HEK293T (cell line): Measurements from ENCODE around the gene OR7G1.
"Not testable (repeated sequence)": the region's sequence is repeated elsewhere in the genome, so short reads cannot be mapped to it uniquely, and the experiment has no call there.

ENCODE experiments used
- CTCF ChIA-PET: fragments of 350-600 bp; formaldehyde crosslinking; extraction: SDS; loops from one replicate; lab custom pipeline; 2021; ENCODE audit warnings: antibody characterized with exemption, inconsistent platforms; lab: Yijun Ruan, JAX
- POLR2A ChIA-PET: fragments of 350-600 bp; formaldehyde crosslinking; extraction: SDS; loops from one replicate; lab custom pipeline; 2020; ENCODE audit warnings: antibody characterized with exemption, inconsistent platforms; lab: Yijun Ruan, JAX
- DNase-seq: peaks from one replicate; pipeline ENCODE4 v3.0.0; 2012; ENCODE audit warnings: mixed read lengths; ENCODE audit errors: extremely low spot score
- ARNT ChIP-seq: fragments of 450-650 bp; IDR thresholded peaks from 2 replicates; pipeline ENCODE4 v1.6.1; 2017; ENCODE audit warnings: mild to moderate bottlenecking
- CTBP1 ChIP-seq: fragments of 450-650 bp; IDR thresholded peaks from 2 replicates; pipeline ENCODE4 v1.6.1; 2016; ENCODE audit warnings: borderline replicate concordance
- ELF4 ChIP-seq: fragments of 450-650 bp; IDR thresholded peaks from 2 replicates; pipeline ENCODE4 v1.6.1; 2017; ENCODE audit warnings: antibody characterized with exemption
- FOXA1 ChIP-seq: fragments of 450-650 bp; IDR thresholded peaks from 2 replicates; pipeline ENCODE4 v1.6.1; 2016; ENCODE audit warnings: mild to moderate bottlenecking
- FOXK2 ChIP-seq: fragments of 450-650 bp; IDR thresholded peaks from 2 replicates; pipeline ENCODE4 v1.6.1; 2016; ENCODE audit warnings: mild to moderate bottlenecking
- FOXM1 ChIP-seq: fragments of 450-650 bp; IDR thresholded peaks from 2 replicates; pipeline ENCODE4 v1.6.1; 2017; ENCODE audit warnings: mild to moderate bottlenecking, borderline replicate concordance
- HDGF ChIP-seq: fragments of 450-650 bp; IDR thresholded peaks from 2 replicates; pipeline ENCODE4 v1.6.1; 2017; ENCODE audit warnings: antibody characterized with exemption, borderline replicate concordance
- L3MBTL2 ChIP-seq: fragments of 450-650 bp; conservative IDR thresholded peaks from 2 replicates; pipeline ENCODE4 v1.6.1; 2016; ENCODE audit warnings: mild to moderate bottlenecking
- LEF1 ChIP-seq: fragments of 450-650 bp; IDR thresholded peaks from 2 replicates; pipeline ENCODE4 v1.6.1; 2017; ENCODE audit warnings: mild to moderate bottlenecking, borderline replicate concordance
- PKNOX1 ChIP-seq: fragments of 450-650 bp; IDR thresholded peaks from 2 replicates; pipeline ENCODE4 v1.6.1; 2016
- SP1 ChIP-seq: fragments of 450-650 bp; IDR thresholded peaks from 2 replicates; pipeline ENCODE4 v1.6.1; 2017
- SUZ12 ChIP-seq: fragments of 450-650 bp; IDR thresholded peaks from 2 replicates; pipeline ENCODE4 v1.6.1; 2016; ENCODE audit warnings: mild to moderate bottlenecking
- TARDBP ChIP-seq: fragments of 450-650 bp; IDR thresholded peaks from 2 replicates; pipeline ENCODE4 v1.6.1; 2016
- ZNF384 ChIP-seq: fragments of 450-650 bp; IDR thresholded peaks from 2 replicates; pipeline ENCODE4 v1.6.1; 2016

The OR7G1 gene

GRCh38 chr19:9075064-9075949 lies 40.3 kb downstream of the OR7G1 start:
- CTCF ChIA-PET: interaction anchor here (0.6 to 1.1 kb wide), 2 partner anchors 14 to 421 kb away, joined by 3 to 5 read pairs; no protein-coding TSS in a partner anchor
- peak; percentile 42 for DNase-seq
- POLR2A ChIA-PET: no interaction called here
- no peak for TF ChIP-seq FOXK2
- TF ChIP-seq TARDBP: no peak

GRCh38 chr19:9073806-9074205 lies 41.8 kb downstream of the OR7G1 start:
- TF ChIP-seq ELF4: no peak
- no peak for TF ChIP-seq HDGF
- TF ChIP-seq SP1: no peak
- no peak for TF ChIP-seq ARNT
- no peak for TF ChIP-seq PKNOX1
- TF ChIP-seq FOXM1: no peak
- TF ChIP-seq CTBP1: no peak
- TF ChIP-seq FOXA1: no peak
- TF ChIP-seq ZNF384: no peak
- no peak for TF ChIP-seq TARDBP
- CTCF ChIA-PET: no interaction called here
- POLR2A ChIA-PET: no interaction called here
- no peak for DNase-seq

GRCh38 chr19:9071720-9072119 lies 43.8 kb downstream of the OR7G1 start:
- POLR2A ChIA-PET, DNase-seq, CTCF ChIA-PET: not testable (repeated sequence)

GRCh38 chr19:9070066-9070465 lies 45.5 kb downstream of the OR7G1 start:
- CTCF ChIA-PET: no interaction called here
- POLR2A ChIA-PET: no interaction called here
- no peak for DNase-seq
- TF ChIP-seq FOXK2: no peak
- TF ChIP-seq L3MBTL2: no peak
- TF ChIP-seq LEF1: no peak
- TF ChIP-seq ELF4: no peak
- TF ChIP-seq PKNOX1: no peak
- no peak for TF ChIP-seq TARDBP
- no peak for TF ChIP-seq HDGF
- TF ChIP-seq SP1: no peak
- TF ChIP-seq FOXA1: no peak
- no peak for TF ChIP-seq CTBP1
- TF ChIP-seq FOXM1: no peak

- ChIA-PET POLR2A (no interaction called here), CTCF (no interaction called here)
- TF ChIP-seq FOXK2 (no peak), TARDBP (no peak), L3MBTL2 (no peak), HDGF (no peak), ELF4 (no peak), ARNT (no peak), LEF1 (no peak), FOXM1 (no peak), FOXA1 (no peak), PKNOX1 (no peak), SUZ12 (no peak)
- DNase-seq: no peak
Measured at GRCh38 chr19:9065457-9066014, 50.0 kb downstream of the OR7G1 start.
